ENCODE data around the gene PCNX3.

DNA sequence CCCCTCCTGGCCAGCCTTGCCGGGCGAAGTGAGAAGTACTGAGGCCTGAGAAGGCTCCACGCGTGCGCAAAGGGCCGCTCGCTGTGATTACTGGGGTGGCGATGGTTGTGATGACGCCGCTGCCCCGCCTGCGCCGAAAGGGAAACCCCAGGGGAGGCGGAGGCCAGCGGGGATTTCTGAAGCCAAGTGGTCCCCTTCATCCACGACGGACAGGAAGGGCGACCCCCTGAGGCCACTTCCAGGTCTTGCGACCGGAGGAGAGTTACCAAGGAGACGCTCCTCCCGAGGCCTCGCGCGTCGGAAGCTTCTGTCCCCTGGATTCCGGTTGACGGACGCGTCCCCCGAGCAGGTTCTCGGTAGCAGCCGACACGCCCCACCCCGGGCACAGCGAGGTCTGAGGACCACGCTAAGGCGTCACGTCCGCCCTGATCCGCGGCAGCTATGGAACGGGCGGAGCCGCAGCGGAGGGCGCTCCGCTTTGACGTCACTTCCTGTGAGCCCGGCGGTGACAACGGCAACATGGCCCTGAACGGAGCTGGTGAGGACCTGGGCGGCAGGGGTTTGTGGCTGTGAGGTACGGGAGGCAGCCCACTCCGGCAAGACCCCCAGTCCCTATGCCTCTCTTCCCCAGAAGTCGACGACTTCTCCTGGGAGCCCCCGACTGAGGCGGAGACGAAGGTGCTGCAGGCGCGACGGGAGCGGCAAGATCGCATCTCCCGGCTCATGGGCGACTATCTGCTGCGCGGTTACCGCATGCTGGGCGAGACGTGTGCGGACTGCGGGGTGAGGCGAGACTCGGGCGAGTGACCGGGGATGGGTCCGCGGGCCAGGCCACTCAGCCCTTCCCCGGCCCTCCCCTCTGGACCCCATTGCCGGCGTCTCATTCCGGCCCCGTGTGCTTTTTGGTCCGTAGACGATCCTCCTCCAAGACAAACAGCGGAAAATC, 45.3 kb upstream of the PCNX3 start, which contains the start of gene ZNRD2:
- peak; percentile 79 for TF ChIP-seq NR2C1 (IDR thresholded peaks at IDR 0.05)
- no peak for TF ChIP-seq CBX3 (IDR thresholded peaks at IDR 0.05; ENCODE audit: borderline replicate concordance, low read depth)
- TF ChIP-seq, protein P1, sequence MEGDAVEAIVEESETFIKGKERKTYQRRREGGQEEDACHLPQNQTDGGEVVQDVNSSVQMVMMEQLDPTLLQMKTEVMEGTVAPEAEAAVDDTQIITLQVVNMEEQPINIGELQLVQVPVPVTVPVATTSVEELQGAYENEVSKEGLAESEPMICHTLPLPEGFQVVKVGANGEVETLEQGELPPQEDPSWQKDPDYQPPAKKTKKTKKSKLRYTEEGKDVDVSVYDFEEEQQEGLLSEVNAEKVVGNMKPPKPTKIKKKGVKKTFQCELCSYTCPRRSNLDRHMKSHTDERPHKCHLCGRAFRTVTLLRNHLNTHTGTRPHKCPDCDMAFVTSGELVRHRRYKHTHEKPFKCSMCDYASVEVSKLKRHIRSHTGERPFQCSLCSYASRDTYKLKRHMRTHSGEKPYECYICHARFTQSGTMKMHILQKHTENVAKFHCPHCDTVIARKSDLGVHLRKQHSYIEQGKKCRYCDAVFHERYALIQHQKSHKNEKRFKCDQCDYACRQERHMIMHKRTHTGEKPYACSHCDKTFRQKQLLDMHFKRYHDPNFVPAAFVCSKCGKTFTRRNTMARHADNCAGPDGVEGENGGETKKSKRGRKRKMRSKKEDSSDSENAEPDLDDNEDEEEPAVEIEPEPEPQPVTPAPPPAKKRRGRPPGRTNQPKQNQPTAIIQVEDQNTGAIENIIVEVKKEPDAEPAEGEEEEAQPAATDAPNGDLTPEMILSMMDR (IDR thresholded peaks at IDR 0.05 in 2 of 3, conservative IDR thresholded peaks at IDR 0.05 in 1 of 3; ENCODE audit: control insufficient read depth in 2 of 3, extremely low read depth in 1 of 3, insufficient read depth in 1 of 3, low read depth in 3 of 3, low read length in 3 of 3) = peak; percentile 69 to 79 (median 69)
- TF ChIP-seq FOS (IDR thresholded peaks at IDR 0.05; ENCODE audit: borderline replicate concordance, extremely low read depth, insufficient read length) = no peak
- peak; percentile 78 for TF ChIP-seq POLR2A (IDR thresholded peaks at IDR 0.05; ENCODE audit: low read depth, low read length)
- TF ChIP-seq, protein P2, sequence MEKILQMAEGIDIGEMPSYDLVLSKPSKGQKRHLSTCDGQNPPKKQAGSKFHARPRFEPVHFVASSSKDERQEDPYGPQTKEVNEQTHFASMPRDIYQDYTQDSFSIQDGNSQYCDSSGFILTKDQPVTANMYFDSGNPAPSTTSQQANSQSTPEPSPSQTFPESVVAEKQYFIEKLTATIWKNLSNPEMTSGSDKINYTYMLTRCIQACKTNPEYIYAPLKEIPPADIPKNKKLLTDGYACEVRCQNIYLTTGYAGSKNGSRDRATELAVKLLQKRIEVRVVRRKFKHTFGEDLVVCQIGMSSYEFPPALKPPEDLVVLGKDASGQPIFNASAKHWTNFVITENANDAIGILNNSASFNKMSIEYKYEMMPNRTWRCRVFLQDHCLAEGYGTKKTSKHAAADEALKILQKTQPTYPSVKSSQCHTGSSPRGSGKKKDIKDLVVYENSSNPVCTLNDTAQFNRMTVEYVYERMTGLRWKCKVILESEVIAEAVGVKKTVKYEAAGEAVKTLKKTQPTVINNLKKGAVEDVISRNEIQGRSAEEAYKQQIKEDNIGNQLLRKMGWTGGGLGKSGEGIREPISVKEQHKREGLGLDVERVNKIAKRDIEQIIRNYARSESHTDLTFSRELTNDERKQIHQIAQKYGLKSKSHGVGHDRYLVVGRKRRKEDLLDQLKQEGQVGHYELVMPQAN (conservative IDR thresholded peaks at IDR 0.05) = peak; percentile 76; the same call in 1 of the 2 replicates
- peak; percentile 94 for TF ChIP-seq RCOR1 (conservative IDR thresholded peaks at IDR 0.05; ENCODE audit: low read depth, low read length)
- no peak for TF ChIP-seq NR2C2 (IDR thresholded peaks at IDR 0.05; ENCODE audit: borderline replicate concordance, control insufficient read depth, insufficient read length, low read depth)
- TF ChIP-seq ZNF274 (IDR thresholded peaks at IDR 0.05; ENCODE audit: insufficient read depth, insufficient read length) = no peak
- TF ChIP-seq TAF1 (IDR thresholded peaks at IDR 0.05; ENCODE audit: borderline replicate concordance, low read depth, low read length) = peak; percentile 81
- TF ChIP-seq, protein P3, sequence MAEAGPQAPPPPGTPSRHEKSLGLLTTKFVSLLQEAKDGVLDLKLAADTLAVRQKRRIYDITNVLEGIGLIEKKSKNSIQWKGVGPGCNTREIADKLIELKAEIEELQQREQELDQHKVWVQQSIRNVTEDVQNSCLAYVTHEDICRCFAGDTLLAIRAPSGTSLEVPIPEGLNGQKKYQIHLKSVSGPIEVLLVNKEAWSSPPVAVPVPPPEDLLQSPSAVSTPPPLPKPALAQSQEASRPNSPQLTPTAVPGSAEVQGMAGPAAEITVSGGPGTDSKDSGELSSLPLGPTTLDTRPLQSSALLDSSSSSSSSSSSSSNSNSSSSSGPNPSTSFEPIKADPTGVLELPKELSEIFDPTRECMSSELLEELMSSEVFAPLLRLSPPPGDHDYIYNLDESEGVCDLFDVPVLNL (IDR thresholded peaks at IDR 0.05; ENCODE audit: low read depth, low read length) = no peak
- peak; percentile 90 for TF ChIP-seq POLR2AphosphoS5 (IDR thresholded peaks at IDR 0.05; ENCODE audit: low read length)
